ENCODE results near the gene AHCTF1.

DNA sequence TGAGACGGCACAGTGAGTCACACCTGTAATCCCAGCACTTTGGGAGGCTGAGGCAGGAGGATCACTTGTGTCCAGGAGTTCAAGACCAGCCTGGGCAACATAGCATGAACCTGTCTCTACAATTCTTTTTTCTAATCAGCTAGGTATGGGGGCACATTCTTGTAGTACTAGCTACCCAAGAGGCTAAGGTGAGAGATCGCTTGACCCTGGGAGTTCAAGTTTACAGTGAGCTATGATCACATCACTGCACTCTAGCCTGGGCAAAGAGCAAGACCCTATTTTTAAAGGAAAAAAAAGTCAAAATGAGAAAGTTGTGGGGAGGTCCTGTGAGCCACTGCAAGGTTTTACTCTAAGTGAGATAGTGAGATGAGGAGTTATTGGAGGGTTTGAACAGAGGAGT lies 34.8 kb upstream of the AHCTF1 start:
- TF ChIP-seq EP300 (IDR thresholded peaks at IDR 0.05; ENCODE audit: borderline replicate concordance): no peak
- TF ChIP-seq MAX (IDR thresholded peaks at IDR 0.05): no peak

Measured in Ishikawa (cell line).